Measurements from ENCODE around the gene CD46. TPM values are rescaled to one million over a fixed set of nuclear protein-coding genes. Genes with fewer than 3 reads are reported as not detected.

The CD46 gene
- total and polyA plus RNA-seq, 9 donors: 78.8 to 165 (median 121) TPM

GRCh38 chr1:207745839-207746767 is 5.8 kb upstream of the CD46 start:
- H3K4me1 ChIP-seq (ENCODE audit: insufficient read depth): no peaks in the 10 kb centered on the region
- no peak overlapping the region for H3K27ac ChIP-seq
- no peaks in the 10 kb centered on the region for H3K27me3 ChIP-seq
- H3K36me3 ChIP-seq: no peaks in the 10 kb centered on the region
- H3K9me3 ChIP-seq: no peaks in the 10 kb centered on the region
- H3K4me3 ChIP-seq: no peak overlapping the region
- no peak for DNase-seq
- intact Hi-C loops (cut with DNase I): no loop called here
- TF ChIP-seq CTCF (IDR thresholded peaks at IDR 0.05): no peak
- TF ChIP-seq POLR2A (IDR thresholded peaks at IDR 0.05): no peak
- no peak for TF ChIP-seq EP300 (IDR thresholded peaks at IDR 0.05)
- 65 to 74% (median 69%) methylated on average over 6 of the region's 6 CpGs for WGBS, 3 donors

GRCh38 chr1:207747627-207748492 is 4.0 kb upstream of the CD46 start:
- TF ChIP-seq CTCF (IDR thresholded peaks at IDR 0.05) (no peak), EP300 (IDR thresholded peaks at IDR 0.05) (no peak), POLR2A (IDR thresholded peaks at IDR 0.05) (no peak)
- H3K9me3 ChIP-seq: no peaks in the 10 kb centered on the region
- DNase-seq: no peak

GRCh38 chr1:207748737-207749528 is 2.9 kb upstream of the CD46 start:
- no peaks in the 10 kb centered on the region for H3K27me3 ChIP-seq
- 61 to 69% (median 68%) methylated on average over 2 of the region's 2 CpGs for WGBS, 3 donors
- H3K9me3 ChIP-seq: no peaks in the 10 kb centered on the region
- H3K4me1 ChIP-seq (ENCODE audit: insufficient read depth): peaks cover 8% of the 10 kb centered on the region
- DNase-seq: no peak
- H3K36me3 ChIP-seq: no peaks in the 10 kb centered on the region
- intact Hi-C loops (cut with DNase I): no loop called here
- no peak overlapping the region for H3K27ac ChIP-seq
- no peak overlapping the region for H3K4me3 ChIP-seq
- TF ChIP-seq POLR2A (IDR thresholded peaks at IDR 0.05): no peak
- TF ChIP-seq CTCF (IDR thresholded peaks at IDR 0.05): no peak
- no peak for TF ChIP-seq EP300 (IDR thresholded peaks at IDR 0.05)

More at GRCh38 chr1:207747627-207748492, 4.0 kb upstream of the CD46 start:
- H3K27ac ChIP-seq: no peak overlapping the region
- no peak overlapping the region for H3K4me3 ChIP-seq
- H3K27me3 ChIP-seq: no peaks in the 10 kb centered on the region
- 89 to 93% (median 93%) methylated on average over 15 of the region's 15 CpGs for WGBS, 3 donors
- H3K4me1 ChIP-seq (ENCODE audit: insufficient read depth): peaks cover 3% of the 10 kb centered on the region
- no peaks in the 10 kb centered on the region for H3K36me3 ChIP-seq
- intact Hi-C loops (cut with DNase I): no loop called here

All from ovary (tissue), 9 donors.